ENCODE data around the gene SFI1. TPM values are rescaled to one million over a fixed set of nuclear protein-coding genes. Genes with fewer than 3 reads are reported as not detected.
A peak's percentile ranks its signal among the peaks of the same experiment; 100 is the strongest.

The SFI1 gene
- total and polyA plus RNA-seq, 2 of the 4 experiments (the other 2 are of a cell fraction) = 9.9 to 12.0 TPM

- peak; percentile 13 for TF ChIP-seq RCOR1 (IDR thresholded peaks at IDR 0.05; ENCODE audit: insufficient replicate concordance, low read length)
Measured at GRCh38 chr22:31602259-31602952, 106.1 kb downstream of the SFI1 start (continued).

- in situ Hi-C loops (cut with MboI; ENCODE audit: low sequenced_read_pairs) (no loop called here), intact Hi-C loops (cut with micrococcal nuclease) (no loop called here), dilution Hi-C loops (cut with HindIII; ENCODE audit: low sequenced_read_pairs, unreplicated experiment) (no loop called here)
- Histone ChIP-seq H3K27me3 (ENCODE audit: control insufficient read depth, insufficient read depth, low read length) (no peaks in the 10 kb centered on the region), H2BK120ac (ENCODE audit: low read depth, low read length) (peak overlapping the region; percentile 71), H2AFZ (replicated peaks; ENCODE audit: low read length, poor library complexity) (no peak overlapping the region), H2BK20ac (ENCODE audit: low read depth, low read length) (peak overlapping the region; percentile 81), H2BK5ac (ENCODE audit: low read depth, low read length, poor library complexity, severe bottlenecking) (peak overlapping the region; percentile 90), H3K9ac (ENCODE audit: low read depth, low read length) (no peak overlapping the region), H3K27ac (ENCODE audit: insufficient read depth, low read length) (peak overlapping the region; percentile 82; the same call in 1 of the 2 replicates), H2BK15ac (ENCODE audit: low read depth, low read length) (peak overlapping the region; percentile 94; the same call in 2 of the 3 replicates), H3K4ac (ENCODE audit: low read depth, low read length) (peak overlapping the region; percentile 81), H3K4me3 (ENCODE audit: insufficient read depth, low read depth, low read length) (no peak overlapping the region), H3K56ac (ENCODE audit: extremely low read depth, insufficient read depth, low read length) (no peak overlapping the region), H3K79me1 (ENCODE audit: low read depth in 1 of 2, low read length in 2 of 2) (0 out of 4 replicates have a peak, but pooled peaks cover 0 to 6% of the 10 kb centered on the region in 2 experiments), H3K4me2 (ENCODE audit: low read depth, low read length) (no peak overlapping the region), H4K91ac (ENCODE audit: insufficient read depth, low read depth, low read length) (peak overlapping the region; percentile 66), H4K5ac (ENCODE audit: low read depth, low read length) (peak overlapping the region; percentile 73), H2AK5ac (ENCODE audit: low read depth, low read length) (peak overlapping the region; percentile 89), H3K36me3 (ENCODE audit: control insufficient read depth, insufficient read depth, low read length) (peaks cover 2% of the 10 kb centered on the region; the same call in 1 of the 2 replicates), H3K18ac (ENCODE audit: low read depth, low read length) (peak overlapping the region; percentile 1; the same call in 1 of the 2 replicates), H4K20me1 (ENCODE audit: insufficient read depth, low read length) (no peaks in the 10 kb centered on the region), H3K14ac (replicated peaks; ENCODE audit: low read depth, low read length) (peak overlapping the region; percentile 69), H2AK9ac (replicated peaks; ENCODE audit: low read depth, low read length, poor library complexity) (peak overlapping the region; percentile 9), H4K8ac (ENCODE audit: low read depth in 2 of 2, low read length in 2 of 2) (peak overlapping the region; percentile 23 to 77; a peak in 2 of 4 replicates), H3K9me3 (ENCODE audit: control insufficient read depth, insufficient read depth, low read length) (no peaks in the 10 kb centered on the region), H3K4me1 (ENCODE audit: control insufficient read depth, insufficient read depth, low read length) (peaks cover 8% of the 10 kb centered on the region), H3K9me1 (ENCODE audit: insufficient read depth, low read length) (peaks cover 31% of the 10 kb centered on the region), H3K23ac (ENCODE audit: low read depth, low read length) (peak overlapping the region; percentile 31; the same call in 1 of the 2 replicates)
- no peak for ATAC-seq (ENCODE audit: low read depth)
- no peak for DNase-seq
- BruUV-seq (replicated peaks) = no TSS peak
- CTCF ChIA-PET = no interaction called here
- 89% methylated on average over 6 of the region's 10 CpGs; no CpG with 5 or more reads in 1 of the 2 experiments for WGBS, 2 experiments (ENCODE audit: extremely low coverage in 2 of 2, insufficient read length in 1 of 2)
- POLR2A ChIA-PET (ENCODE audit: unreplicated experiment) = interaction anchor here (0.7 kb wide), 1 partner anchor 1056 kb away, joined by 3 read pairs; no protein-coding TSS in a partner anchor
- TF ChIP-seq, protein P1, sequence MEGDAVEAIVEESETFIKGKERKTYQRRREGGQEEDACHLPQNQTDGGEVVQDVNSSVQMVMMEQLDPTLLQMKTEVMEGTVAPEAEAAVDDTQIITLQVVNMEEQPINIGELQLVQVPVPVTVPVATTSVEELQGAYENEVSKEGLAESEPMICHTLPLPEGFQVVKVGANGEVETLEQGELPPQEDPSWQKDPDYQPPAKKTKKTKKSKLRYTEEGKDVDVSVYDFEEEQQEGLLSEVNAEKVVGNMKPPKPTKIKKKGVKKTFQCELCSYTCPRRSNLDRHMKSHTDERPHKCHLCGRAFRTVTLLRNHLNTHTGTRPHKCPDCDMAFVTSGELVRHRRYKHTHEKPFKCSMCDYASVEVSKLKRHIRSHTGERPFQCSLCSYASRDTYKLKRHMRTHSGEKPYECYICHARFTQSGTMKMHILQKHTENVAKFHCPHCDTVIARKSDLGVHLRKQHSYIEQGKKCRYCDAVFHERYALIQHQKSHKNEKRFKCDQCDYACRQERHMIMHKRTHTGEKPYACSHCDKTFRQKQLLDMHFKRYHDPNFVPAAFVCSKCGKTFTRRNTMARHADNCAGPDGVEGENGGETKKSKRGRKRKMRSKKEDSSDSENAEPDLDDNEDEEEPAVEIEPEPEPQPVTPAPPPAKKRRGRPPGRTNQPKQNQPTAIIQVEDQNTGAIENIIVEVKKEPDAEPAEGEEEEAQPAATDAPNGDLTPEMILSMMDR (conservative IDR thresholded peaks at IDR 0.05; ENCODE audit: low read depth, low read length) = no peak
- TF ChIP-seq POLR2A (IDR thresholded peaks at IDR 0.05; ENCODE audit: low read depth, low read length) (no peak), FOS (IDR thresholded peaks at IDR 0.05; ENCODE audit: low read depth, low read length) (no peak), RAD21 (IDR thresholded peaks at IDR 0.05; ENCODE audit: low read length) (no peak), MAZ (IDR thresholded peaks at IDR 0.05; ENCODE audit: borderline replicate concordance, low read depth, low read length) (no peak), RFX5 (IDR thresholded peaks at IDR 0.05; ENCODE audit: low read depth, low read length) (no peak), SMC3 (IDR thresholded peaks at IDR 0.05; ENCODE audit: low read depth, low read length) (no peak), NFE2L2 (IDR thresholded peaks at IDR 0.05; ENCODE audit: low read depth, low read length) (no peak), CEBPB (IDR thresholded peaks at IDR 0.05; ENCODE audit: low read depth, low read length) (no peak), CHD1 (IDR thresholded peaks at IDR 0.05; ENCODE audit: low read depth, low read length) (no peak), ELK1 (IDR thresholded peaks at IDR 0.05; ENCODE audit: borderline replicate concordance, low read depth, low read length) (no peak), BHLHE40 (IDR thresholded peaks at IDR 0.05; ENCODE audit: low read depth, low read length) (no peak), RCOR1 (IDR thresholded peaks at IDR 0.05; ENCODE audit: insufficient replicate concordance, low read length) (no peak)
Measured at GRCh38 chr22:31603081-31603525, 106.8 kb downstream of the SFI1 start.

Data from IMR-90 (cell line).